ENCODE results near the gene MPRIP.

- TF ChIP-seq SIN3A (IDR thresholded peaks at IDR 0.05; ENCODE audit: low read depth) = no peak
- TF ChIP-seq POLR2A (IDR thresholded peaks at IDR 0.05; ENCODE audit: borderline replicate concordance, extremely low read depth, insufficient read depth, insufficient read length) = no peak
- no peak for TF ChIP-seq FOSL1 (IDR thresholded peaks at IDR 0.05; ENCODE audit: low read depth)
- TF ChIP-seq CTCF (IDR thresholded peaks at IDR 0.05 in 2 of 3, conservative IDR thresholded peaks at IDR 0.05 in 1 of 3; ENCODE audit: borderline replicate concordance in 1 of 3, insufficient read depth in 1 of 3, low read depth in 2 of 3, low read length in 2 of 3) = no peak
- TF ChIP-seq TCF7L2 (IDR thresholded peaks at IDR 0.05; ENCODE audit: borderline replicate concordance, extremely low read depth, insufficient read depth, insufficient read length) = no peak
- no peak for TF ChIP-seq YY1 (IDR thresholded peaks at IDR 0.05; ENCODE audit: extremely low read depth, insufficient replicate concordance, low read depth, low read length)
Measured at GRCh38 chr17:17186551-17187505, 144.6 kb downstream of the MPRIP start.
